Suprapubic skin (tissue), 4 donors: Measurements from ENCODE around the gene RPL13. TPM values are rescaled to one million over a fixed set of nuclear protein-coding genes. Genes with fewer than 3 reads are reported as not detected.

Source experiments
- DNase-seq, 2 donors: peaks; one replicate each; pipeline ENCODE4 v3.0.0-alpha.2; 2019; ENCODE audit warnings: low spot score in 2 of 2
- H3K27ac ChIP-seq: fragments of 200-600 bp; sonication (generic); one replicate; pipeline ENCODE4 v1.5.1; 2019
- H3K27me3 ChIP-seq: fragments of 200-600 bp; sonication (generic); one replicate; pipeline ENCODE4 v1.5.1; 2019
- H3K36me3 ChIP-seq: fragments of 200-600 bp; sonication (generic); one replicate; pipeline ENCODE4 v1.5.1; 2019
- H3K4me1 ChIP-seq: fragments of 200-600 bp; sonication (generic); one replicate; pipeline ENCODE4 v1.5.1; 2019
- H3K4me3 ChIP-seq: fragments of 200-600 bp; sonication (generic); one replicate; pipeline ENCODE4 v1.5.1; 2019; ENCODE audit warnings: mild to moderate bottlenecking
- H3K9me3 ChIP-seq: fragments of 200-600 bp; sonication (generic); one replicate; pipeline ENCODE4 v1.5.1; 2019
- EP300 ChIP-seq: sonication (generic); formaldehyde crosslinking; IDR thresholded peaks from one replicate; pipeline ENCODE4 v1.6.1; 2017; ENCODE audit warnings: antibody characterized with exemption
- POLR2A ChIP-seq, 2 donors: fragments of 450-650 bp; IDR thresholded peaks; one replicate each; pipeline ENCODE4 v1.6.1; 2017; ENCODE audit warnings: antibody characterized with exemption in 2 of 2, mild to moderate bottlenecking in 2 of 2, moderate library complexity in 2 of 2
- POLR2AphosphoS5 ChIP-seq, 3 donors: sonication (generic); formaldehyde crosslinking; IDR thresholded peaks; one replicate each; pipeline ENCODE4 v1.6.1; 2017; ENCODE audit warnings: antibody characterized with exemption in 3 of 3
- WGBS: methylation state at CpG from one replicate; pipeline ENCODE4 v1.1.5; 2018; 5-methylcytosine and 5-hydroxymethylcytosine counted together
- total RNA-seq, 4 donors: library from RNA; depleted of rRNA; stranded (reverse); fragments of >200 nt; gene quantifications; one replicate each; pipeline ENCODE4 v1.1.0, GENCODE V29; 2016
- TF ChIP-seq, protein P1 (sequence below), 2 donors: fragments of 200-600 bp in 1 of 2; fragments of 450-650 bp in 1 of 2; sonication (generic) in 1 of 2; IDR thresholded peaks; one replicate each; pipeline ENCODE4 v1.5.1; 2016 to 2019; ENCODE audit warnings: antibody characterized with exemption in 2 of 2, mild to moderate bottlenecking in 1 of 2, moderate library complexity in 1 of 2

The RPL13 gene
- total RNA-seq, 4 donors from 2014 or later: 4,033 to 9,308 (median 7,964) TPM

GRCh38 chr16:89575247-89576152 is 15.0 kb downstream of the RPL13 start, which contains the start of gene CPNE7:
TSS of gene CPNE7 (plus strand) at chr16:89575758. CDS start at chr16:89575898, 140 bp downstream.
- Histone ChIP-seq H3K9me3 (no peaks in the 10 kb centered on the region), H3K27me3 (peaks cover 48% of the 10 kb centered on the region), H3K36me3 (no peaks in the 10 kb centered on the region), H3K4me3 (peak within 1 kb of the TSS; percentile 42), H3K4me1 (peaks cover 30% of the 10 kb centered on the region), H3K27ac (no peak within 1 kb of the TSS)
- WGBS: no CpG with 5 or more reads among the region's 103 CpGs
- no peak for DNase-seq
- no peak for TF ChIP-seq EP300
- no peak for TF ChIP-seq POLR2A (IDR thresholded peaks at IDR 0.05)
- TF ChIP-seq POLR2AphosphoS5 (IDR thresholded peaks at IDR 0.05): no peak
- TF ChIP-seq, protein P1, sequence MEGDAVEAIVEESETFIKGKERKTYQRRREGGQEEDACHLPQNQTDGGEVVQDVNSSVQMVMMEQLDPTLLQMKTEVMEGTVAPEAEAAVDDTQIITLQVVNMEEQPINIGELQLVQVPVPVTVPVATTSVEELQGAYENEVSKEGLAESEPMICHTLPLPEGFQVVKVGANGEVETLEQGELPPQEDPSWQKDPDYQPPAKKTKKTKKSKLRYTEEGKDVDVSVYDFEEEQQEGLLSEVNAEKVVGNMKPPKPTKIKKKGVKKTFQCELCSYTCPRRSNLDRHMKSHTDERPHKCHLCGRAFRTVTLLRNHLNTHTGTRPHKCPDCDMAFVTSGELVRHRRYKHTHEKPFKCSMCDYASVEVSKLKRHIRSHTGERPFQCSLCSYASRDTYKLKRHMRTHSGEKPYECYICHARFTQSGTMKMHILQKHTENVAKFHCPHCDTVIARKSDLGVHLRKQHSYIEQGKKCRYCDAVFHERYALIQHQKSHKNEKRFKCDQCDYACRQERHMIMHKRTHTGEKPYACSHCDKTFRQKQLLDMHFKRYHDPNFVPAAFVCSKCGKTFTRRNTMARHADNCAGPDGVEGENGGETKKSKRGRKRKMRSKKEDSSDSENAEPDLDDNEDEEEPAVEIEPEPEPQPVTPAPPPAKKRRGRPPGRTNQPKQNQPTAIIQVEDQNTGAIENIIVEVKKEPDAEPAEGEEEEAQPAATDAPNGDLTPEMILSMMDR (IDR thresholded peaks at IDR 0.05): no peak

DNA sequence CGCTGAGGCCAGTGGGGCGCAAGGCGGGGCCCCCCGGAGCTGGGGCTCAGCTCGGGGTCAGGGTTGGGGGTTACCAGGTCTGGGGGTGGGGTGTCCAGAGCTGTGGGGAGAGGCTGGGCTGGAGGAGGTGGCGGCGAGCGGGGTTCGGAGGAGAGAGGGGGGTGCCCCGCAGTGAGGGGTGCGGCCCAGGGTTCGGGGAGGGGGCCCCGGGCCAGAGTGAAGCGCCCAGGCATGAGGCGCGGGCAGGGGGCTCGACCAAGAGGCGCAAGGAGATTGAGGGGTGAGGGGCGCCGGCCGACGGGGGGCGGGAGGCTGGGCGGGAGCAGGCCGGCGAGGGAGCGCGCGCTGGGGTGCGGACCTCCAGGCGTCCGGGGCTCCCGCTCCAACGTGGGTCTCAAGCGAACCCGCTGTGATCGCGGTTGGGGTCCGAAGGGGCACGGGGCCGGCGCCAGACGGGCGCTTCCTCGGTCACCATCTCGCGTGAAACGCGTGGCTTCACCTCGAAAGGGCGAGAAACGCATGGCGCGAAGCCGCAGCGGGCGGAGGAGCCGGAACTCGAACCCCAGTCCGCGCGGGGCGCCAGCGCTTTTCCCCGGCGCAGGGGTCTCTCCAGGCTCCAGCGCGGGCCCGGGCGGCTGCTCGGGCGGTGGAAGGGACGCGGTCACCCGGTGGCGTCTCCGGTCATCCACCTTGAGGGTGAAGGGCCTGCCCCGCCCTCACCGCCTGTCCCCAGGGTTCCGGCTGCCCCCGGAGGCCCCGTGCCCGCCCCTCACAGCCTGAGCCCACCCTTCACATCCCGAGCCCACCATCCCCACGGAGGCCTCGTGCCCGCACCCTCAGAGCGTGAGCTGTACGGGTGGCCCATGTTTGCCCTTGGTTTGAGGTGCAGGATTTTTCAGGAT is 15.9 kb downstream of the RPL13 start:
- TF ChIP-seq POLR2AphosphoS5 (IDR thresholded peaks at IDR 0.05): no peak
- TF ChIP-seq POLR2A (IDR thresholded peaks at IDR 0.05): no peak
- TF ChIP-seq, protein P1 (IDR thresholded peaks at IDR 0.05): no peak
- no peak for TF ChIP-seq EP300
- Histone ChIP-seq H3K27ac (no peak overlapping the region), H3K27me3 (peaks cover 42% of the 10 kb centered on the region), H3K9me3 (no peaks in the 10 kb centered on the region), H3K4me1 (peaks cover 30% of the 10 kb centered on the region), H3K36me3 (no peaks in the 10 kb centered on the region), H3K4me3 (peak overlapping the region; percentile 42)
- no peak for DNase-seq
- WGBS: 11% methylated on average over 23 of the region's 89 CpGs

DNA sequence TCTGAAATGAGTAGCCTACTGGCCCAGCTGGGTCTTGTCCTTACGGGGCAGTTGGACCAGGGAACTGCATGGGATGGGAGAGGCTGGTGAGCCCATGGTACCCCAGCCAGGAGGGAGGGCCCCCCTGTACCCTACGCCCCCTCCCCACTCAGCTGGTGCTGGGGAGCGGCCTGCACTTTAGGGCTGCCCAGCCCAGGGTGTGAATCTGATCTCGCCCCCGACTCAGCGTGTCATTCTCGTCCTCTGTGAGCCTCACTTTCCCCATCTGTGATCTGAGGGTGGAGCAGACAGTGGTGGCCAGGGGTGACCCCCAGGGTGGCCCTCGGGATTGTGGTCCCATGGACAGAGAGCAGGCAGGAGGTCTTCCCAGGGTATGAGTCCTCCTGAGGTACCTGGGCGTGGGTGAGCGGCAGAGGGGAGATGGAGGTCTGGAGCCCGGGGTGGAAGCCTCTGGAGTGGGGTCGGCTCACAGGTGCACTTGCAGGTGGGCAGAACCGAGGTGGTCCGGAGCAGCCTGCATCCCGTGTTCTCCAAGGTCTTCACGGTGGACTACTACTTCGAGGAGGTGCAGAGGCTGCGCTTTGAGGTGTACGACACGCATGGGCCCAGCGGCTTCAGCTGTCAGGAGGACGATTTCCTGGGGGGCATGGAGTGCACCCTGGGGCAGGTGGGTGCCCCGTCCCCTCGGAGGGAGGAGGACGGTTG is 16.7 kb downstream of the RPL13 start:
- H3K27ac ChIP-seq: no peak overlapping the region
- peaks cover 29% of the 10 kb centered on the region for H3K4me1 ChIP-seq
- TF ChIP-seq POLR2AphosphoS5 (IDR thresholded peaks at IDR 0.05) (no peak), EP300 (no peak), POLR2A (IDR thresholded peaks at IDR 0.05) (no peak)
- no peaks in the 10 kb centered on the region for H3K36me3 ChIP-seq
- DNase-seq: no peak
- 91% methylated on average over 10 of the region's 25 CpGs for WGBS
- no peak overlapping the region for H3K4me3 ChIP-seq
- H3K27me3 ChIP-seq: peaks cover 35% of the 10 kb centered on the region
- H3K9me3 ChIP-seq: no peaks in the 10 kb centered on the region

- Histone ChIP-seq H3K4me1 (peaks cover 31% of the 10 kb centered on the region), H3K27ac (no peak overlapping the region), H3K9me3 (no peaks in the 10 kb centered on the region), H3K4me3 (no peak overlapping the region), H3K36me3 (no peaks in the 10 kb centered on the region), H3K27me3 (peaks cover 28% of the 10 kb centered on the region)
- DNase-seq: no peak
- 93% methylated on average over 15 of the region's 15 CpGs for WGBS
- TF ChIP-seq, protein P1 (IDR thresholded peaks at IDR 0.05): no peak
- TF ChIP-seq EP300 (no peak), POLR2AphosphoS5 (IDR thresholded peaks at IDR 0.05) (no peak), POLR2A (IDR thresholded peaks at IDR 0.05) (no peak)
Measured at GRCh38 chr16:89579351-89579750, 18.9 kb downstream of the RPL13 start.

DNA sequence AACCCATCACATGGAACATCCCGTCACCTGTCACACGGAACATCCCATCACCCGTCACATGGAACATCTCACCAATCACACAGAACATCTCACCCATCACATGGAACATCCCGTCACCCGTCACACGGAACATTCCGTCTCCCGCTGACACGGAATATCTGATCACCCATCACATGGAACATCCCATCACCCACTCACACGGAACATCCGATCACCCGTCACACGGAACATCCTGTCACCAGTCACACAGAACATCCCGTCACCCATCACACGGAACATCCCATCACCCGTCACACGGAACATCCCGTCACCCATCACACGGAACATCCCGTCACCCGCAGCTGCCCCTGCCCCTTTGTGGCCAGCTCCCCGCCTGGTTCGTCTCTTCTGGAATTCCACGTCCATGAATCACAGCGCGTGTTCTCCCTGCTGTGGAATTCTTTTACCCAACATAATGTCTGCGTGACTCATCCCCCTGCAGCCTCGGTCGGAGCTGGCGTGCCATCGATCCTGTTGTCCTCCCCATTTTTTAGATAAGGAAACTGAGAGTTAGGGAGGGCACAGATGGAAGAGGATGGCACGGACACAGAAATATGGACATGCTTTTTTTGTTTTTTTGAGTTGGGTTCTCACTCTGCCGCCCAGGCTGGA is 20.7 kb downstream of the RPL13 start:
- TF ChIP-seq, protein P1 (IDR thresholded peaks at IDR 0.05): no peak
- no peak for TF ChIP-seq EP300
- TF ChIP-seq POLR2AphosphoS5 (IDR thresholded peaks at IDR 0.05): no peak
- no peak for TF ChIP-seq POLR2A (IDR thresholded peaks at IDR 0.05)
- no peaks in the 10 kb centered on the region for H3K36me3 ChIP-seq
- no peak for DNase-seq
- peaks cover 10% of the 10 kb centered on the region for H3K27me3 ChIP-seq
- no peaks in the 10 kb centered on the region for H3K9me3 ChIP-seq
- peaks cover 16% of the 10 kb centered on the region for H3K4me1 ChIP-seq
- 90% methylated on average over 33 of the region's 33 CpGs for WGBS
- H3K4me3 ChIP-seq: no peak overlapping the region
- H3K27ac ChIP-seq: no peak overlapping the region
